HG03571 (cell line): Measurements from ENCODE around the gene AMZ1.
"Not testable (repeated sequence)": the region's sequence is repeated elsewhere in the genome, so short reads cannot be mapped to it uniquely, and the experiment has no call there.

Experiments used
- ATAC-seq: cut with Tn5 transposase; IDR thresholded peaks from one replicate; pipeline ENCODE4 v1.9.1; 2021; ENCODE audit not compliant: unreplicated experiment

The AMZ1 gene

DNA sequence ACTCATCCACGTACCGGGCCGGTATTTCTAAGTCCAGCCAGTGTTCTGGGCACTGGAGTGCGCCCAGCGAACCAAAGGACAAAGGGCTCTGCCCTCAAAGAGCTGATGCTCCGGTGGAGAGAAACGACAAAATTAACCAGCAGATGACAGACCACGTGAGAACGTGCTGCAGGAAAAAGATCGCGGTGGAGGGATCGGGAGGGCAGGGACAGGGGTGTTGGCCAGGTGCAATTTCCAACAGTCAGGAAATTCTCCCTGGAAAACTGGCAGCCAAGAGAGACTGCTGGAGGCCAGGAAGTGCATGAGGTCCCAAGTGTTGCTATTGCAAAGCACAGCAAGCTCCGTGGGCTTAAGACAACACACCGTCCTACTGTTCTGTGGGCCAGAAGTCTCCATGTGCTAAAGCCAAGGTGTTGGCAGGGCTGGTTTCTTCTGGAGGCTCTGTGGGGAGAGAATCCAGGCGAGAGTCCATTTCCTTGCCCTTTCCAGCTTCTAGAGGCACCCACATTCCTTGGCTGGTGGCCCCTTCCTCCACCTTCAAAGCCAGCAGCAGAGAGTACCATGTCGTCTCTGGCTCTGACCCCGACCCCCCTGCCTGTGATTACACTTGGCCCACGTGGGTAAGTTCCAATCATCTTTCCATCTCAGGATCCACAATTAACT is 21.3 kb upstream of the AMZ1 start:
- no peak for ATAC-seq

DNA sequence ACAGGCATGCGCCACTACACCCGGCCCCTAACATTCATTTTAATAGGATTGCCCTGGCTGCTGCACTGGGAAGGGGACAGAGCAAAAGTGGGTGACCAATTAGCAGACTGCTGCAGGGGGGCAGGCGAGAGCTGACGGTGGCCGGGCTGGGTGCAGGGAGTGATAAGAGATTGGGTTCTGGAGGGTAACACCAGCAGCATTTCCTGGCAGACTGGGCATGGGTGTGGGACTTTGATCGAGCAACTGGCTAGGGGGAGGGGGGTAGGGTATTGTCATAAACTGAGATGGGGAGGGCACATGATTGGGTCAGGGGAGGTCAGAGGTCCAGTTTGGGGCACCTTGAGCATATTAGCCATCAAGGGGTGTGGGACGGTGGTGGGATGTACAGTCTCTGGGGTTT is 20.2 kb upstream of the AMZ1 start:
- no peak for ATAC-seq

DNA sequence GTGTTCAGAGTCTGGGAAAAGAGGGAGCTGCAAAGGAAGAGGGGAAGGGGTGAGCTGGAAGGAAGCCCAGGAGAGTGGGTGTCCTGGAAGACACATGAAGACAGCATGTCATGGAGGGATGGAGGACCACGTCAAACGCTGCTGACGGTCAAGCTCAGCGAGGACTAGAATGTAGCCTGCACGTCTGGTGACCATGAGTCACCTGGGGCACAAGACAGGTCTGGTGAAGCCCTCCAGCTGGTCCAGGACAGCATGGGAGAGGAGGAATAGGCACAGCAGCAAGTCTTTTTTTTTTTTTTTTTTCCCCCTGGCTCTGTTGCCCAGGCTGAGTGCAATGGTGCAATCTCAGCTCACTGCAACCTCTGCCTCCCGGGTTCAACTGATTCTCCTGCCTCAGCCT is 19.6 kb upstream of the AMZ1 start:
- no peak for ATAC-seq

DNA sequence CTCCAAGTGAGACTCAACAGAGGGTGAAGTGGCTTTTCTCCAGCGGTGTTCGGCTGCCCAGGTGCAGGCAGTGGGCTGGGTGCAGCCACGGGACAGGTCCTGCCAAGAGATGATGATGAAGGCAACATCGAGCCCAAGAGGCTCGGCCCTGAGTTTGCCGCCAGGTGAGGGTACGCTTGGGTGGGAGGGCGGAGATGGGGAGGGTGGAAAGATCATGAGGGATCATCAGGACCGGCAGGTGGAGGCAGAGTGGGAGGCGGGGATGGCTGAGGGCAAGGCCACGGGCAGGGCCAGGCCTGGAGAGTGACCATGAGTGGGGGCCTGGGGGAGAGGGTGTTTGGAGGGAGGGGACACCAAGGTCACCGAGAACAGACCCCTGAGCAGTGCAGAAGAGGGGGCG is 17.8 kb upstream of the AMZ1 start:
- no peak for ATAC-seq

DNA sequence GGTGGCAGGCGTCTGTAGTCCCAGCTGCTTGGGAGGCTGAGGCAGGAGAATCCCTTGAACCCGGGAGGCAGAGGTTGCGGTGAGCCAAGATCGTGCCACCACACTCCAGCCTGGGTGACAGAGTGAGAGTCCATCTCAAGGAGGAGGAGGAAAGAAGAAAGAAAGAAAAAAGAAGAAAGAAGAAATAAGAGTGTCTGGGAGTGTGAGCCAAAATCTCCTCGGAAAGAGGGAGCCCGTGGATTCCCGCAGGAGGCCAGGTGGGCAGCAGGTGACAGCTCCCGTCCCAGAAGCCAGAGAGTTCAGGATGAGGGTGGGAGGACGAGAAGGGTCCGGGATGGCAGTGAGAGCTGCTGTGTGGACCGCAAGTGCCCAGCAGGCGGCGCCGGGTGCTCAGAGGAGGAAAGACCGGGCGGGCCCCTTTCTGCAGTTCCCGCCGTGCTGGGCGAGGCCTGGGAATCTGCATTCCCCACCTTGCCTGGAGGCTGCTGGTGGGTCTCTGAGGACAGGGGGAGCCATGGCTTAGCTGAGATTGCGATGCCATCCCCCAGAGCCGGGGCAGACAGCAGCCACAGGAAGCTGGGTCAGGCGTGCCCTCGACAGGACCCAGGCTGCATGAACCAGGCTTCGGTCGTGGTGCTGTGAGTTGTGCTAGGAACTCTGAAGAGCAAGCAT is 17.1 kb upstream of the AMZ1 start:
- no peak for ATAC-seq

DNA sequence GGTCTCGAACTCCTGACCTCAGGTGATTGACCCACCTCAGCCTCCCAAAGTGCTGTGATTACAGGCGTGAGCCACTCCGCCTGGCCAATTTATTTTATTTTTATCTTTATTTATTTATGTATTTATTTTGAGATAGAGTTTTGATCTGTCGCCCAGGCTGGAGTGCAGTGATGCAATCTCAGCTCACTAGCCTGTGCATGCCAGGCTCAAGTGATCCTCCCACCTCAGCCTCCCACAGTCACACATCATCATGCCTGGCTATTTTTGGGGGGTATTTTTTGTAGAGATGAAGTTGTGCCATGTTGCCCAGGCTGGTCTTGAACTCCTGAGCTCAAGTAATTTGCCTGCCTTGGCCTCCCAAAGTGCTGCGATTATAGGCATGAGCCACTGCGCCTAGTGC is 14.8 kb upstream of the AMZ1 start:
- not testable (repeated sequence) for ATAC-seq

DNA sequence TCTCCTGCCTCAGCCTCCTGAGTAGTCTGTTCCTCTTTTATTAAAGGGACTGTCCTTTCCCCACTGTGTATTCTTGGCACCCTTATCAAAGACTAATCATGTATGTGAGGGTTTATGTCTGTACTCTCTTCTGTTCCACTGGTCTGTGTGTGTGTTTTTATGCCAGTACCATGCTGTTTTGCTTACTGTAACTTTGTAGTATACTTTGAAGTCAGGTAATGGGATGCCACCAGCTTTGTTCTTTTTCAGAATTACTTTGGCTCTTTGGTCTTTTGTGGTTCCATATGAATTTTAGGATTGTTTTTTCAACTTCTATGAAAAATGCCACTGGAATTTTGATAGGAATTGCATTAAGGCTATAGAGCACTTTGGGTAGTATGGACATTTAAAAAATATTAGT is 14.1 kb upstream of the AMZ1 start:
- no peak for ATAC-seq

DNA sequence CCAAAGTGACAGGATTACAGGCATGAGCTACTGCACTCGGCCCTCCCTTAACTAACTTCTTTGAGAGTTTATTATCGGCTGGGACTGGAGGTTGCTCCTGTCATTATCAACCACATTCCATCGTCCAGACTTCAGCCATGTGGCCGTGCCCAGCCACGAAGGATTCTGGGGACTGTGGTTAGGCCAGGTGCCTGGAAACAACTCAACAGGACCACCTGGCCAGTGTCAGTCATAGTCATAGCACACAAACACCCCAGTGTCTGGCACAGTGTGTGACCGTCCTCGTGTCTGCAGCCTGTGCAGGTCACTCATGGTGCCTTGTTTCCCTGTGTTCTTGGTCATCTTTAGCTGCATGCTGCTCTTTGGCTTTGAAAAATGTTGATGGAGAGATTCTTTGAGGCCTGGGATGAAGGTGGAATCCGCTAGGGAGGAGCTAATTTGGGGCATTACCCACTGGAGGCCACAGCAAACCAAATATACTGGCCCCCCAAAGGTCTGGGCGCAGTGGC is 12.7 kb upstream of the AMZ1 start:
- ATAC-seq: no peak

DNA sequence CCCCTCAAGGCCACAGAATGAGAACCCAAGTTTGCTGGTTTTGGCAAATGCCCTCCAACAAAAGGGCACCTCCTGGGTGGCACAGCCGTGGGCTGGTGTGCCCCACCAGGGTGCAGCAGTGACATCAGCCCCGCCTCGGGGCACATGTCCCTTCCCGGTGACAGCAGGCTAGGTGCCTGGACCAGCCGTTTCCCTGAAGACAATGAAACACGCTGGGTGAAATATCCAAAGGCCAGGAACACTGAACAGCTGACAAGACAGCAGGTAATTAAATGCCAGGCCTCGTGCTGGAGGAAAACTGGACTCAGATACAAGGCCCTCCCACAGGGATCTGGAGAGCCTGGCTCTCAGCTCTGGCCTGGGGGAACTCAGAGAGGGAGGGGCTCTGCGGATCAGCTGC is 11.4 kb upstream of the AMZ1 start:
- ATAC-seq: not testable (repeated sequence)

DNA sequence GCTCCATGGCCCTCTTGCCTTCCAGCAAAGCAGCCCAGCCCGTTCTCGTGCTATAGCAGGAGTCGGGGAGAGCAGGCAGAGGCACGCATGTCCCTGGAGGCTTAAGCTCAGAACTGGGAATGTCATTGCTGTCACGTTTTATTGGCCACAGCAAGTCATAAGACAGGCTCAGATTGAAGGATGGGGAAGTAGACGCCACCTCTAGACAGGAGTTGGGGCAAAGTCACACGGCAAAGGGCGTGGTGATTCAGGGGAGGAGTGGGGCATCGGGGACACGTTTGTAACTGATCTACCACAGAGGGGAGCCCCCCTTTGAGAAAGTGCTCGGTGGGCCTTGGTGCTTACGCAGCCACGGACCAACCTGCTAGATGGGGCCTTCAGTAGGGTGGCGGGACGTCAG is 9.5 kb upstream of the AMZ1 start:
- not testable (repeated sequence) for ATAC-seq

DNA sequence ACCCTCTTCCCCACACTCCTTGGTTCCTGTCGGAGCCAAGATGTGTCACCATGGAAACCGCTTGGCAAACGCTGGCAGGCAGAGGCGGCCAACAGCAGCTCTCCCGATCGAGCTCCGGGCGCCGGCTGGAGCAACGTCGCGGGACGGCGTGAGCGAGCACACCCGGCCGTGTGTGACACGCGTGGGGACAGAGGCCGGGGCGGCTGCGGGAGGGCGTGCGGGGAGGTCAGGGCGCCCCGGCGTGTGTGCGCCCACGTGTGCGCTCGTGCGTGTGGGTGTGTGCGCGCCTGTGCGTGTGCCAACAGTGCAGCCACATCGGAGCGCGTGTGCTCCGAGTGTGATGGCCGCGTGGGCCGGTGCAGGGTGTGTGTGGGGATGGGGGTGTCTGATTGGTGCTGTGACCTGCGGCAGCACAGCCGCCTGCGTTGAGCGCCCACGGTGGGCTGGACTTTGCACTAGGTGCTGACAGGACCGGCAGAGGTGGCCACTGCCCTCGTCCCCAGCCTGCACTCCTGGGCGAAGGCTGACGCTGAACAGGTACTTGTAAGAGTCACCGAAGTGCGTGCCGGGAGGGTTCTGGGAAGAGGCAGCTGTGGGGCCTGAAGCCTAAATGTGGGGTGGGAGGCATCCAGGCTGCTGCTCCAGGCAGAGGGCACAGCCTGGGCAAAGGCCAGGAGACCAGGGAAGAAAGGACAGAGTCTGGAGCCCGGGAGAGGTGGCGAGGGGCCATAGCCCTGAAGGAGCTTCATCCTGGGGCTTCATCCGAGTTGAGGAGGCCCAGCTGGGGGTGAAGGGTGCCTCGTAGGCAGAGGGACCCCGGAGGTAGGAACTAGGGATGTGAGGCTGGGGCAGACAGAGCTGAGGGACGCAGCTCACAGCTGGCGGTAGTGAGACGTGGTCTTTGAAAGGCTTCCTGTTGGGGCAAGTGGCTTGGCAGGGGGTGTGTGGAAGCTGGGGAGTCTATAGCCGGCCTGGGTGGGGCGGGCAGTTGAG is 8.6 kb upstream of the AMZ1 start:
- ATAC-seq: not testable (repeated sequence)

DNA sequence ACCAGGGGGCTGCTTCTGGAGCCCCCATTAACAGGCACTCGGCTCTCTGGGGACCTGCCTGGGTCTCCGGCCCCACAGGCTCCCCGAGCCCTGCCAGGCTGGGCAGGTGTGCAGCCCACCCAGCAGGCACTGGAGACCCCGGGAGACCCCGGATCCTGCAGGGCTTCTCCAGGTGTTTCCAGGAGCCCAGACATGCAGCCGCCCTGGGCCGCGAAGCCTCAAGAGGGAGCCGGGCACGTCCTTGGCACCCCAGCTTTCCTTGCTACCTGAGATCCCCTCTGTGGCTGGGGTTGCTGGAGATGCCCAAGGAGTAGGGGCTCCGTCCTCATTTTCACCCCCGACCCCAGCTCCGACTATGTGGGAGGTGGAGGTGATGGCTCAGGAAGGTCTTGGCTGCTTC is 7.7 kb upstream of the AMZ1 start:
- ATAC-seq: no peak

DNA sequence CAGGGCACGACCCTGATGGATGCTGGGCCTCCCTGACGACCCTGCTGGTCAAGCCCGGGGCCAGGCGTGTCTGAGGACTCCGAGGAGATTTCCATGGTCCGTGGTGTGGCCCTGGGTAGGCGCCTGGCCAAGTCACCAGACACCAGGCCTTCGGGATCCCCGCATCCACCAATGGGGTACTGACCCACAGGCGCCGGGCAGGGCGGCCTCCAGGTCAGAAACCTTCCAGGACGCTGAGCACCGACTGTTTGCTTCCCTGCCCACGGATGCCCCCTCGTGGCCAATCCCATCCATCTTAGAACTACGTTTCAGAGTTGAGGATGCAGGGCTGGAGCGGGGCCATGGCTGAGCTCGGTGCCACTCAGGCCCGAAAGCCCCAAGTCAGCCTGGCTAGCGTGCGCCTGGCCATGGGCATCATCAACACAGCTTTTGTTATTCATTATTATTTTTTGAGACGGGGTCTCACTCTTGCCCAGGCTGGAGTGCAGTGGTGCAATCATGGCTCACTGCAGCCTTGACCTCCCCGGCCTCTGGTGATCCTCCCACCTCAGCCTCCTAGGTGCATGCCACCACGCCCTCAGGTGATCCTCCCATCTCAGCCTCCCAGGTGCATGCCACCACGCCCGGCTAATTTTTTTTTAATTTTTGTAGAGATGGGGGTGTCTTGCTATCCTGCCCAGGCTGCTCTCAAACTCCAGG is 7.1 kb upstream of the AMZ1 start:
- ATAC-seq: no peak

DNA sequence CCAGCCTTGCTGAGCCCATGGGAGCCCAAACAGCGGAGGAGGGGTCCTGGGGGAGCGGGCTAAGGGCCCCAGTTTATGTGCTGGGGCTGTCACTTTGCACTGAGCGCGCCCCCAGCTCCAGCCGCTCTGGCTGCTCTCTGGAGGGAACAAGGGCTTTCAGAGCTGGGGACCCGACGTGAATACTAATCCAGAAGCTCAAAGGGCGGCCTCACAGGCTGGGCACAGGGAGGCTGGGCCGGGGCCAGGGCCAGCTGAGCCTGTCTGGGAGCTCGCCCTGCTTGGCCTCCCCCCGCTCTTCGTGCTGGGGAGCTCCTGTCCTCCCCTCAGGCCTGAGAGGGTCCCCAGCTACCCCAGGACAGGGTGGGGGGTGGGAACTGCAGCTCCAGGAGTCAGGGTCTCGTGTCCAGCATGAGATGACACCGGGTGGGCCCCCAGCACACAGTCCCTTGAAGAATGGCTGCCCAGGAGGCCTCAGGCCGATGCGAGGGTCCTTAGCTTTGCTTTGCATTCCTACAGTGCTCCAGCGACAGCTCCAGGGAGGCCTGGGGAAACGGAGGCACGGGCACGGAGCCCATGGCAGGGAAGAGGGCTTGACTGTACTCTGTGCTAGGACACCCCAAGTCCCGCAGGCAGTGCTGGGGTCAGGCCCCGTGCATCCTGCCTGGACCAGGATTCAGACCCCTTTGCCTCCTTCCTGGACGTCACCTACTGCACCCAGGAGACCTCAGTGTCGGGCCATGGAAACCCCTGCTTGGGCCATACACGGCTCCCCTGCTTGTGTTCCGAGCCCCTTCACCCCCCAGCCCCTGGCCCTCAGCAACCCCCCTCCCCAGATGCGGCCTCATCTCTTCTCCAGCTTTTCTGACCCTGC is 5.8 kb upstream of the AMZ1 start:
- no peak for ATAC-seq

DNA sequence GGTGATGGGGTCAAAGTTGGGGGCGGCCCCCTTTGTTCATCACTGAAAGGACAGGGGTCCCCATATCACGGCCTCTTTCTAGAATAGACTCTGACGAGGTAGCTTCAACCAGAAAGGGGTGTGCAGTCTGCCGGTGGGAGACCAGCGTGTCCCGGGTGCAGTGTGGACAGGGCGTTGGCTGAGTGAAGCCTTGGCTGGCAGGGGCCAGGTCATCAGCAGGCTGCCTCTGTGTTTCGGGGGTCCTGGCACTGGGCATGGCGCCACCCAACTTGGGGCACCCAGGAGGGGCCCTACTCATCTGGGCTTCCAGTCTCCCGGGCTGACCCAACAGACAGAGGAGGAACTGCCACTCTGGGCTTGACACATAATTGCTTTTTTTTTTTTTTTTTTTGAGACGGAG is 3.5 kb upstream of the AMZ1 start:
- no peak for ATAC-seq

DNA sequence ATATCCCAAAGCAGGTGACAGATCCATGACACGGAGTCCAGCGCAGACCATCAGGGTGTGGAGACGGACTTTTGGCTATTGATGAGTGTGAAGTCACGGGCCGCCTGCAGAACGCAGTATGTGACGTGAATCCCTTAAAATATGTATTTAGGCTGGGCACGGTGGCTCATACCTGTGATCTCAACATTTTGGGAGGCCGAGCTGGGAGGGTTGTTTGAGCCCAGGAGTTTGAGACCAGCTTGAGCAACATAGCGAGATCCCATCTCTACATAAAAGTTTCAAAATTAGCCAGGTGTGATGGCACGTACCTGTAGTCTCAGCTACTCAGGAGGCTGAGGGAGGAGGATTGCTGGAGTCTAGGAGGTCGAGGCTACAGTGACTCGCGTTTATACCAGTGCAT is 1.9 kb upstream of the AMZ1 start:
- no peak for ATAC-seq

DNA sequence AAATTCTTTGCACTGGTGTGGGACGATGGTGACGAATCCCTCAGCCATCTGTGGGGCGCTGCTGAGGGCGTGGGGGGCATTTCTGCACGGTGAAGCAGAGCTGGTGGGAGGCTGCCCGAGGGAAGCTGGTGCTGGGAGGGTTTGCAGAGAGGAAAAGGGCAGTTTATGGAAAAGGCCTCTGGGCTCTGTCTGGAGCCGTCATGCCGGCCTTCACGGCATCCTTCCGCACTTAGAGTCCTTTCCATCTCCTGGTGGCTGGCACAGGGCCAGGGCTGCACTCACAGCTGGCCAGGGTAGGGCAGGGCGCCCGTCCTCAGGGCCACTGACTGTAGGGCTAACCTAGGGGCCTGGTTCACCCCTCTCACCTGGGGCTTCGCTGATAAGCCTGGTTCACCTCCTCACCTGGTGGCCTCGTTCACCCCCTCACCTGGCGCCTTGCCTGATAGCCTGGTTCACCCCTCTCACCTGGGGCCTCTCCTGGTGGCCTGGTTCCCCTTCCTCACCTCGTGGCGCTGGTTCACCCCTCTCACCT is 598 bp upstream of the AMZ1 start:
- ATAC-seq: no peak

DNA sequence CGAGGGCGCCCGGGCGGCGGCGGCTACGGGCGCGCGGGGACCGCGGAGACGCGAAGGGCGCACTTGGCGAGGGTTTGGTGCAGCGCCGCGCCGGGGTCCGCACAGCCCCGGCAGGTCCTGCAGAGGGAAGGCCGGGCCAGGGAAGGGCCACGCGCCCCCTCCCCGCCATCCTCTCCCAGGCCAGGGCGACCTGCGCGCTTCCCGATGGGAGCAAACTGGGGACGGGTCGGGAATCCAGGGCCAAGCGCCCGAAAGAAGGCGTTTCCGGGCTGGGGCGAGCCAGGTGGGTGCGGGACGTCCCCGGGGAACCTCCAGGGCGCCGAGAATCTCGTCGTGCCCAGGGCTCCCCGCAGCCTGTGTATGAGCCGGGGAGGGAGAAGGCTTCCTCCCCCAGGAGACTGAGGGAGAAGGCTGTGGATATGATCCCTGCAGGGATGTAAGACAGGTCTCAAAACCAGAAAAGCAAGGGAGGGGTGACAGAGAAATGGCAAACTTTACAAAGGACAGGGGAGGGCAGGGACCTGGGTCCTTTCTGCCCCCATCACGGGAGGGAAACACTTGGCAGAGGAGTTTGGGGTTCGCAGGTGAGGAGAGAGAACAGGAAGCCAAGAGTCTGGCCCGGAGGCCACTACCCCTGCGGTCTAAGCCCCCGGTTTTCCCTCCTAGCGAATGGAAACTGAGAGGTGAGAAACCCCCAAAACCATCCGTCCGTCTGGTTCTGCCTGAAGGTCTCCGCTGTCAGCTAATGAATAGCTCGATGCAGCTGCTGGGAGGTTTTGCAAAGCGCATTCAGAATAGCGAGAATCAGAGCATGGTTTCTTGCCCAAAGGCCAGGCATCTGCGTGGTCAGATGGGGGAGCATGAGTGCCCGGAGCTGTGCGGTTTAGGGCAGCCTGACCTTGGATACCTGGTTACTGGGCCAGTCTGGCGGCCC is 674 bp downstream of the AMZ1 start:
- peak; percentile 75 for ATAC-seq
